GM19324 (cell line): ENCODE data around the gene JAG1.
"Not testable (repeated sequence)": the region's sequence is repeated elsewhere in the genome, so short reads cannot be mapped to it uniquely, and the experiment has no call there.

Experiments
- ATAC-seq: cut with Tn5 transposase; IDR thresholded peaks from one replicate; pipeline ENCODE4 v1.9.1; 2021; ENCODE audit warnings: mild to moderate bottlenecking, moderate library complexity; ENCODE audit not compliant: unreplicated experiment, low FRiP score

Gene JAG1

DNA sequence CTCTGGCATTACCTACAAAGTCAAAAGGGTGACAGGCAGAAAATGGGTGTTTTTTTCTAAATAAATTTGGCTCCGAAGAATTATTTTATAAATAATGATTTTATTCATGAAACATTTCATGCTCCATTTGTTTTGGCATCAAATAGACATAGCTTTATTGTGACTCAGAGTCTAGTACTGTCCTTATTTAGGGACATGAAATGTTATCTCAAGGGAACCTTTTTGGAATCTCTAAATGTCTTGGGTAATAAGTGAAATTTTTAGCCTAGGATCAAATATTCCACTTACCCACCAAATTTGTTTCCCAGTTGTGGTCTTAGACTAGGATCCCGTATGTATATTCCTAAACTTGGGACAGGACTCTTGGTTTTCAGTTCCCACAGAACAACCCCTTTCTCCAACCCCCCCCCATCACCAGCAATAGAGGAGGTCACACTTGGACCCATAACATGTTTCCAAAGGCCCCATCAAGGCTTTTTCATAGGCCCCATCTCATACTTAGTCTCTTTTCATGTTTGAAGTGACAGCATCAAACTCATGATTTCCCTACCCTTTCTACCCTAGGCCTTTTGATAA lies 81.8 kb downstream of the JAG1 start:
- no peak for ATAC-seq

DNA sequence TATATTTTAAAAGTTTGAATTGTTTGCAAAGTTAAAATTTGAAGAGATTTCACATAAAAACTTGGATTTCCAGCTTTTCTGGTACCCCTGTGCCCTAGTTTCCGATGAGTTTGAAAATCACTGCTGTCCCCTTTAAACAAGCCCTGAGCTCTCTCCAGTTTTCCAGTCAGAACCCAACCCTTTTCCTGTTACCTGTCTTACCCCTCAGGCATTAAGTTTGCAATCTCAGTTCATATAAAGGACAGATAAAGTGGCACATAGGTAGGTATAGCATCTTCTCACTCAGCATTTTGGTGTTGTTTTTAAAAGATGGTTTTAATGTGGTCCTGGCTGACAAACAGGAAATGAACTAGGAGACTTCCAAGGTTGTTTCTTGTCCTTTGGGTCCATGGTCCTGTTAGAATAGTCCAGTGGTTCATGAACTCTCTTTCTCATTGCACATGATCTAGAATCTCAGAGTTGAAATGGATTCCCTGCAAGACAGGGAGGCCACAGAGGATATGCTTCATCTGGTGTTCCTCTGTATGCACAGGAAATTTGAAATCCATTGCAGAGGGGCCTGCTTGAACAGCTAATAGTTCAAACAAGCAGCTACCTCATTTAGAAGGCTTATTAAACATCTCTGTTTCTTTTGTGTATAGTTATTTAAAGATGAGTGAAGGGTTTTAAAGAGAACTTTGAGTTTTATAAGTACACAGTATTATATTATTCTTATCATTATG lies 82.7 kb downstream of the JAG1 start:
- no peak for ATAC-seq

DNA sequence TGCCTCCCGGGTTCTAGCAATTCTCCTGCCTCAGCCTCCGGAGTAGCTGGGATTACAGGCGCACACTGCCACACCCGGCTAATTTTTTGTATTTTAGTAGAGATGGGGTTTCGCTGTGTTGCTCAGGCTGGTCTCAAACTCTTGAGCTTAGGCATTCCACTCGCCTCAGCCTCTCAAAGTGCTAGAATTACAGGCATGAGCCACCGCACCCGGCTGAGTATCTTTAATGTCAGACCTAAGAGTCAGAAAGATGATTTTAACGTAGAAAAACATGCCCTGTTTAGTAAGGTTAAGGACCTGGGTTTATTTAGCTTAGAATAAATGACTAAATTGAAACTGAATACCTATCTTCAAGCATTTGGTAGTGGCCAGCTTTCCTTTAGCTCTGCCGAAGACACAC lies 83.4 kb downstream of the JAG1 start:
- not testable (repeated sequence) for ATAC-seq
